ENCODE results near the gene CDO1. TPM values are rescaled to one million over a fixed set of nuclear protein-coding genes. Genes with fewer than 3 reads are reported as not detected.

The CDO1 gene
- total and polyA plus RNA-seq, 2 experiments from 2014 or later, result 24.5 to 29.2 TPM

GRCh38 chr5:115857057-115857479, 40.6 kb upstream of the CDO1 start:
- Histone ChIP-seq H4K20me1 (replicated peaks; ENCODE audit: insufficient read depth) (no peaks in the 10 kb centered on the region; the same call in 1 of the 2 replicates), H3K4me2 (no peak overlapping the region)

GRCh38 chr5:115855959-115856358, 39.5 kb upstream of the CDO1 start:
- H3K4me1 Mint-ChIP-seq, result peaks cover 27% of the 10 kb centered on the region
- no peaks in the 10 kb centered on the region for H3K27me3 ChIP-seq (ENCODE audit: insufficient read depth)
- H3K79me2 ChIP-seq (replicated peaks; ENCODE audit: insufficient read depth), result peaks cover 95% of the 10 kb centered on the region
- DNase-seq (ENCODE audit: low spot score), result no peak
- no peak overlapping the region for H3K4me3 Mint-ChIP-seq
- no peaks in the 10 kb centered on the region for H3F3A ChIP-seq (replicated peaks; ENCODE audit: low read depth)
- H3K36me3 Mint-ChIP-seq (ENCODE audit: low read depth), result peaks cover 18% of the 10 kb centered on the region; the same call in 2 of the 3 replicates
- 0 out of 2 replicates have a peak, but pooled peaks cover 2% of the 10 kb centered on the region for H3K36me3 ChIP-seq (ENCODE audit: insufficient read depth)
- peaks cover 10% of the 10 kb centered on the region for H3K9me3 Mint-ChIP-seq
- H2AFZ ChIP-seq, result no peak overlapping the region
- no peaks in the 10 kb centered on the region; the same call in 1 of the 2 replicates for H4K20me1 ChIP-seq (replicated peaks; ENCODE audit: insufficient read depth)
- no peak overlapping the region for H3K4me3 ChIP-seq
- H3K27ac Mint-ChIP-seq, result no peak overlapping the region
- no peaks in the 10 kb centered on the region; the same call in 1 of the 2 replicates for H3K9me2 ChIP-seq (ENCODE audit: insufficient read depth)
- H3K4me1 ChIP-seq (ENCODE audit: insufficient read depth), result peaks cover 17% of the 10 kb centered on the region
- H3K4me2 ChIP-seq, result no peak overlapping the region
- no peak overlapping the region for H3K27ac ChIP-seq (ENCODE audit: low read depth)
- H3K27me3 Mint-ChIP-seq (ENCODE audit: insufficient read depth, low read depth, poor library complexity), result peaks cover 3% of the 10 kb centered on the region
- no peak for ATAC-seq
- no peak for TF ChIP-seq REST (IDR thresholded peaks at IDR 0.05; ENCODE audit: unreplicated experiment)
- no peak for TF ChIP-seq NANOG (IDR thresholded peaks at IDR 0.05; ENCODE audit: borderline replicate concordance)

More at GRCh38 chr5:115857057-115857479, 40.6 kb upstream of the CDO1 start:
- peaks cover 27% of the 10 kb centered on the region for H3K4me1 Mint-ChIP-seq
- H3K36me3 Mint-ChIP-seq (ENCODE audit: low read depth), result peaks cover 18% of the 10 kb centered on the region; the same call in 2 of the 3 replicates
- H3K9me2 ChIP-seq (ENCODE audit: insufficient read depth), result no peaks in the 10 kb centered on the region; the same call in 1 of the 2 replicates
- H3K4me3 ChIP-seq, result no peak overlapping the region
- H3K27me3 ChIP-seq (ENCODE audit: insufficient read depth), result no peaks in the 10 kb centered on the region
- H3K27me3 Mint-ChIP-seq (ENCODE audit: insufficient read depth, low read depth, poor library complexity), result peaks cover 3% of the 10 kb centered on the region
- TF ChIP-seq EZH2 (IDR thresholded peaks at IDR 0.05; ENCODE audit: low read depth, unreplicated experiment), result no peak
- no peak for TF ChIP-seq STAT1 (IDR thresholded peaks at IDR 0.05; ENCODE audit: unreplicated experiment)
- no peak for TF ChIP-seq ZNF114 (CRISPR knock-in tag; IDR thresholded peaks at IDR 0.05)
- no peak for TF ChIP-seq JUNB (IDR thresholded peaks at IDR 0.05; ENCODE audit: unreplicated experiment)
- no peak for TF ChIP-seq CTCF (conservative IDR thresholded peaks at IDR 0.05; ENCODE audit: low read depth in 2 of 2)
- no peak for TF ChIP-seq EZH2phosphoT487 (IDR thresholded peaks at IDR 0.05; ENCODE audit: unreplicated experiment)
- TF ChIP-seq CREB1 (CRISPR knock-in tag; IDR thresholded peaks at IDR 0.05; ENCODE audit: low read depth), result no peak
- TF ChIP-seq ETS1 (IDR thresholded peaks at IDR 0.05), result no peak
- H3K27ac ChIP-seq (ENCODE audit: low read depth), result no peak overlapping the region
- H3K9me3 Mint-ChIP-seq, result peaks cover 10% of the 10 kb centered on the region
- no peaks in the 10 kb centered on the region for H3F3A ChIP-seq (replicated peaks; ENCODE audit: low read depth)
- peaks cover 11% of the 10 kb centered on the region; the same call in 1 of the 2 replicates for H3K4me1 ChIP-seq (ENCODE audit: insufficient read depth)
- no peak overlapping the region for H2AFZ ChIP-seq
- 0 out of 2 replicates have a peak, but pooled peaks cover 2% of the 10 kb centered on the region for H3K36me3 ChIP-seq (ENCODE audit: insufficient read depth)
- H3K4me3 Mint-ChIP-seq, result no peak overlapping the region
- H3K79me2 ChIP-seq (replicated peaks; ENCODE audit: insufficient read depth), result peaks cover 95% of the 10 kb centered on the region
- ATAC-seq (no peak), DNase-seq (ENCODE audit: low spot score) (no peak)
- H3K27ac Mint-ChIP-seq, result peak overlapping the region; percentile 74; the same call in 1 of the 2 replicates

All from GM23338 (cell line).